Keratinocyte (primary cell): Measurements from ENCODE around the gene SLC1A3. TPM values are rescaled to one million over a fixed set of nuclear protein-coding genes. Genes with fewer than 3 reads are reported as not detected.

Experiments
- DNase-seq: peaks from one replicate; pipeline ENCODE4 v3.0.0-alpha.2; 2011; ENCODE audit warnings: low read depth, missing footprints, low spot score
- FAIRE-seq: peaks from 2 replicates; lab custom pipeline; 2011; peaks lifted over from hg19 to GRCh38; lab: Jason Lieb, UNC
- H2AFZ ChIP-seq: 2 replicates; pipeline ENCODE4 v1.6.0; 2012; ENCODE audit warnings: low read length, control low read depth, inconsistent platforms; ENCODE audit not compliant: control insufficient read depth
- H3K27ac ChIP-seq: 2 replicates; pipeline ENCODE4 v1.5.1; 2011; ENCODE audit warnings: low read length; ENCODE audit not compliant: control insufficient read depth, insufficient read depth
- H3K27me3 ChIP-seq: 3 replicates; pipeline ENCODE4 v1.6.0; 2011; ENCODE audit warnings: low read length; ENCODE audit not compliant: control insufficient read depth, insufficient read depth; ENCODE audit errors: extremely low read depth
- H3K36me3 ChIP-seq, 2 experiments: 2 replicates in 1 of 2; 3 replicates in 1 of 2; pipeline ENCODE4 v1.5.1; 2011; ENCODE audit warnings: low read length in 2 of 2, mild to moderate bottlenecking in 1 of 2; ENCODE audit not compliant: control insufficient read depth in 2 of 2, insufficient read depth in 2 of 2; ENCODE audit errors: extremely low read depth in 1 of 2
- H3K4me1 ChIP-seq: 3 replicates; pipeline ENCODE4 v1.5.1; 2011; ENCODE audit warnings: low read length; ENCODE audit not compliant: control insufficient read depth, insufficient read depth; ENCODE audit errors: extremely low read depth
- H3K4me2 ChIP-seq: 3 replicates; pipeline ENCODE4 v1.6.0; 2011; ENCODE audit warnings: low read depth, low read length; ENCODE audit not compliant: control insufficient read depth, insufficient read depth; ENCODE audit errors: extremely low read depth
- H3K4me3 ChIP-seq, 3 experiments: fragments of 200-600 bp in 1 of 3; sonication (generic) in 1 of 3; 2 replicates in 2 of 3; 3 replicates in 1 of 3; pipeline ENCODE4 v1.5.1; 2011 to 2016; ENCODE audit warnings: low read length in 3 of 3, mild to moderate bottlenecking in 3 of 3, control low read depth in 2 of 3, inconsistent platforms in 1 of 3, low read depth in 1 of 3, mixed read lengths in 1 of 3, mixed run types in 1 of 3, moderate library complexity in 1 of 3; ENCODE audit not compliant: control insufficient read depth in 2 of 3, insufficient read depth in 2 of 3; ENCODE audit errors: extremely low read depth in 1 of 3
- H3K79me2 ChIP-seq: 2 replicates; pipeline ENCODE4 v1.6.0; 2012; ENCODE audit warnings: low read length; ENCODE audit not compliant: control insufficient read depth, insufficient read depth
- H3K9ac ChIP-seq: 3 replicates; pipeline ENCODE4 v1.6.0; 2011; ENCODE audit warnings: low read length; ENCODE audit not compliant: control insufficient read depth, insufficient read depth; ENCODE audit errors: extremely low read depth
- H3K9me1 ChIP-seq: 3 replicates; pipeline ENCODE4 v1.6.0; 2011; ENCODE audit warnings: low read length; ENCODE audit not compliant: control insufficient read depth, insufficient read depth; ENCODE audit errors: extremely low read depth
- H3K9me3 ChIP-seq: 2 replicates; pipeline ENCODE4 v1.5.1; 2012; ENCODE audit warnings: low read depth, low read length; ENCODE audit not compliant: control insufficient read depth
- H4K20me1 ChIP-seq: 3 replicates; pipeline ENCODE4 v1.6.0; 2011; ENCODE audit warnings: low read length; ENCODE audit not compliant: control insufficient read depth, insufficient read depth; ENCODE audit errors: extremely low read depth
- CTCF ChIP-seq, 3 experiments: IDR thresholded peaks in 1 of 3; conservative IDR thresholded peaks in 1 of 3; optimal IDR thresholded peaks in 1 of 3; 2 replicates in 2 of 3; 3 replicates in 1 of 3; pipeline versions ENCODE3 to v1.5.1; 2011; ENCODE audit warnings: low read length in 3 of 3, mild to moderate bottlenecking in 3 of 3, moderate library complexity in 2 of 3, control low read depth in 1 of 3, inconsistent platforms in 1 of 3; ENCODE audit not compliant: insufficient read depth in 2 of 3; ENCODE audit errors: extremely low read depth in 1 of 3
- dilution Hi-C: fragments of 300-500 bp; cut with MboI; formaldehyde crosslinking; loops from one replicate; pipeline ENCODE4 v1.7.0; 2020; ENCODE audit warnings: low sequenced_read_pairs; ENCODE audit not compliant: extremely low pct_ligation_motif_present
- polyA plus RNA-seq, 5 experiments: library from polyadenylated mRNA; depleted of rRNA in 3 of 5; stranded (reverse) in 3 of 5; stranded (forward) in 1 of 5; unstranded in 1 of 5; fragments of >200 nt; gene quantifications; 1 replicate in 1 of 5; 2 replicates in 3 of 5; 3 replicates in 1 of 5; pipeline versions ENCODE4 v1.2.1 to v1.2.3, GENCODE V29; 2011 to 2012; ENCODE audit warnings: missing spikeins in 2 of 5, low read depth in 1 of 5, low replicate concordance in 1 of 5
- small RNA-seq, 3 experiments: library from RNA; depleted of rRNA; stranded (forward); fragments of <200 nt; gene quantifications; one replicate each; pipeline ENCODE3, GENCODE V24; 2012; ENCODE audit warnings: low read depth in 3 of 3, low replicate concordance in 1 of 3; ENCODE audit not compliant: insufficient read length in 3 of 3

SLC1A3 gene
- polyA plus RNA-seq, 1 donor (not counting 4 experiments of a cell fraction or from before 2014, with no cell fraction given) = 22.2 TPM

GRCh38 chr5:36735891-36736290, 129.5 kb downstream of the SLC1A3 start:
- H3K9me1 ChIP-seq = no peaks in the 10 kb centered on the region
- H3K27me3 ChIP-seq = no peaks in the 10 kb centered on the region
- dilution Hi-C loops = no loop called here
- H3K4me2 ChIP-seq = no peak overlapping the region
- no peaks in the 10 kb centered on the region for H3K36me3 ChIP-seq
- no peak overlapping the region for H2AFZ ChIP-seq
- no peak overlapping the region for H3K27ac ChIP-seq
- FAIRE-seq = no peak
- H3K9me3 ChIP-seq = no peaks in the 10 kb centered on the region
- H3K9ac ChIP-seq = no peak overlapping the region
- no peaks in the 10 kb centered on the region for H3K4me1 ChIP-seq
- no peak for DNase-seq
- no peaks in the 10 kb centered on the region for H4K20me1 ChIP-seq
- H3K4me3 ChIP-seq = no peak overlapping the region
- H3K79me2 ChIP-seq = no peaks in the 10 kb centered on the region
- no peak for TF ChIP-seq CTCF (optimal IDR thresholded peaks at IDR 0.05 in 1 of 3, IDR thresholded peaks at IDR 0.05 in 1 of 3, conservative IDR thresholded peaks at IDR 0.05 in 1 of 3; ENCODE audit: extremely low read depth in 1 of 3, insufficient read depth in 2 of 3, low read length in 3 of 3)

Small RNA genes lying within 50 kb of the gene (small RNA-seq; reads per million reads assigned to genes)
- 0 reads per million in 3 experiments for gene AC010631.1
